Erythroblast (primary cell): ENCODE measurements around the gene CAMK2A.

ENCODE experiments used
- GATA1 ChIP-seq: IDR thresholded peaks from 2 replicates; pipeline ENCODE4 v1.6.1; 2011; ENCODE audit warnings: low read depth, mild to moderate bottlenecking, control low read depth, low read length, moderate library complexity
- POLR2A ChIP-seq: IDR thresholded peaks from 2 replicates; pipeline ENCODE4 v1.6.1; 2011; ENCODE audit warnings: mild to moderate bottlenecking, low read length

GRCh38 chr5:150239099-150239793 lies 50.3 kb downstream of the CAMK2A start:
- TF ChIP-seq POLR2A: no peak
- no peak for TF ChIP-seq GATA1
